HG02943 (cell line): Measurements from ENCODE around the gene SHANK1.

Experiments
- ATAC-seq: cut with Tn5 transposase; IDR thresholded peaks from one replicate; pipeline ENCODE4 v1.9.1; 2021; ENCODE audit warnings: mild to moderate bottlenecking, low read depth, moderate library complexity; ENCODE audit not compliant: unreplicated experiment

The SHANK1 gene

GRCh38 chr19:50693064-50693975, 26.3 kb downstream of the SHANK1 start:
- no peak for ATAC-seq

- ATAC-seq = no peak
Measured at GRCh38 chr19:50690439-50690838, 29.2 kb downstream of the SHANK1 start.

- ATAC-seq = no peak
Measured at GRCh38 chr19:50688766-50689165, 30.8 kb downstream of the SHANK1 start.

- no peak for ATAC-seq
Measured at GRCh38 chr19:50686310-50687032, 33.1 kb downstream of the SHANK1 start.

- ATAC-seq = no peak
Measured at GRCh38 chr19:50679177-50680125, 40.2 kb downstream of the SHANK1 start.

- no peak for ATAC-seq
Measured at GRCh38 chr19:50678323-50678722, 41.3 kb downstream of the SHANK1 start.

- ATAC-seq = no peak
Measured at GRCh38 chr19:50677636-50678035, 42.0 kb downstream of the SHANK1 start.

- no peak for ATAC-seq
Measured at GRCh38 chr19:50676625-50677197, 42.9 kb downstream of the SHANK1 start.

- ATAC-seq = no peak
Measured at GRCh38 chr19:50673118-50673517, 46.5 kb downstream of the SHANK1 start.

GRCh38 chr19:50670102-50670380, 49.6 kb downstream of the SHANK1 start:
- ATAC-seq = no peak

- ATAC-seq = no peak
Measured at GRCh38 chr19:50669302-50670101, 50.1 kb downstream of the SHANK1 start.

- ATAC-seq = no peak
Measured at GRCh38 chr19:50668879-50669278, 50.7 kb downstream of the SHANK1 start.

- no peak for ATAC-seq
Measured at GRCh38 chr19:50668416-50668815, 51.2 kb downstream of the SHANK1 start.

- no peak for ATAC-seq
Measured at GRCh38 chr19:50667759-50668231, 51.8 kb downstream of the SHANK1 start.

GRCh38 chr19:50667177-50667758, 52.3 kb downstream of the SHANK1 start:
- ATAC-seq = no peak

- ATAC-seq = no peak
Measured at GRCh38 chr19:50666346-50667176, 53.0 kb downstream of the SHANK1 start.

- ATAC-seq = no peak
Measured at GRCh38 chr19:50664204-50664603, 55.4 kb downstream of the SHANK1 start.

GRCh38 chr19:50663482-50663790, 56.2 kb downstream of the SHANK1 start:
- no peak for ATAC-seq
